ENCODE results near the gene R3HDM4.

Gene R3HDM4

DNA sequence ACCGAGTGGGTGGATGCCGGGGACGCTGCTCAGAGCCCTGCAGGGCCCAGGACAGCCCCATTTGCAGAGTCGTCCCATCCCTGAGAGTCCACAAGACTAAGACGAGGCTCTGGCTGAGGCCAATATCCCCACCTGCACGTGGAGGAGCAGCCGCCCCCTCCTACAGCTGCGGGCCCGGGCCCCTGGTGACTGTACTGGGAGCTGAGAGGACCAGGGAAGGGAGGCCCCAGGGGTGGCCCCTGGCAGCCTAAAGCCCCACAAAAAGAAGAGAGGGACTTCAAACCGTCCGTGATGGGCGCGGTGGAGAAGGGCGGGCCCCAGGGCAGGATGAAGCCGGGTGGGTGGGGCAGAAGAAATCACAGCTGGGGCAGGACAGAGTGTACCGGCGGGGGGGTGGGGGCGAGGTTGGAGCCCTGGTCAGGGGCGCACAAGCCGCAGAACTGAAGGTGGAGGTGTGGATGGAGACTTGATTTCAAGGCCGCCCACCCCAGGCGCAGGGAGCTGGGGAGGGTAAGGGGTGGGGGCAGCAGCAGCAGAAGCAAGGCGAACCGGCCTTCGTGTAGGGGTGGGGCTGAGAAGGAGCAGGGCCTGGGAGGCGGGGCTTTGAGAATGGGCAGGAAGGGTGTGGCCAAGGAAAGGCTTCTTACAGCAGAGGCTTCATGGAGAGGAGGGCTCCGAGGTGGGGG, 40.6 kb downstream of the R3HDM4 start:
- peak; percentile 61 to 72 for DNase-seq

DNA sequence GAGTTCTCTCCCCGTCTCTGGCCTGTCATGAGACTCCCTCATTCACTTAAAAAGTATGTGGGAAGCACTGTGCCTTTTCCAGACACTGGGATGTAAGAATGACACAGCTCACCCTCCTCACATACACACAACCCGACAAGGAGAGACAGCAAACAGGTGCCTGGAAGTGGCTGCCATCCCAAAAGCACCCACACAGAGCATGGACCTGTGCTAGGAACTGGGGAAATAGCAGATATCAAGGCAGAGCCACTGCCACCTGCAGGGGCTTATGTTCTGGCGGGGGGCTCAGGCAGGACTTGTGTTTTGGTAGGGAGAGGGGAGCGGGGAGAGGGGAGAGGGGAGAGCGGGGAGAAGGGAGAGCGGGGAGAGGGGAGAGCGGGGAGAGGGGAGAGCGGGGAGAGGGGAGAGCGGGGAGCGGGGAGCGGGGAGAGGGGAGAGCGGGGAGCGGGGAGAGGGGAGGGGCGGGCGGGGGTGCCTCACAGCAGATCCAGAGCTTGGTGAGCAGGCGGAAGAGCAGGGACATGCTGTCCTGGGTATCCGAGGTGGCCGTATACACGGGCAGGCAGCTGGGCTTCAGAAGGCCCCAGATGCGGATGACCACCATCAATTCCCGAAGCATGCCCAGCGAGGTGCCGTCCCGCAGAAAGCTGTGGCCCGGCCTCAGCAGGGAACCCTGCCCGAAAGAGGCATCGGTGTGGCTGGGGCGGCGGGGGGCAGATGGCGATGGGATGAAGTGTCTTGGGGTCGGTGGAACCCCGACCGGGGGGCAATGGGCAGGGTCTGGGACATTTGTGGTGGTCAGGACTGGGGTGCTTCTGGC, 41.4 kb downstream of the R3HDM4 start:
- no peak for DNase-seq

- no peak for DNase-seq
Measured at GRCh38 chr19:870963-871401, 42.0 kb downstream of the R3HDM4 start.

DNA sequence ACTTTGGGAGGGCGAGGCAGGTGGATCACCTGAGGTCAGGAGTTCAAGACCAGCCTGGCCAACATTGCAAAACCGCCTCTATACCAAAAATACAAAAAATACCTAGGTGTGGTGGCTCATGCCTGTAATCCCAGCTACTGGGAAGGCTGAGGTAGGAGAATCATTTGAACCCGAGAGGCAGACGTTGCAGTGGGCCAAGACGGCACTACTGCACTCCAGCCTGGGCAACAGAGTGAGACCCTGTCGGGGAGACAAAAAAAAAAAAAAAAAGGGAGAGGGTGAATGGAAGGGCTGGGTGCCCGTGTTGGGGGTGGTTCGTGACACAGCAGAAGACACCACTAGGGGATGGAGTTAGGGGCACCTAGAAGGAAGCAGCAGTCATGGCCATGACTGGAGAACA, 42.7 kb downstream of the R3HDM4 start:
- no peak for DNase-seq

DNA sequence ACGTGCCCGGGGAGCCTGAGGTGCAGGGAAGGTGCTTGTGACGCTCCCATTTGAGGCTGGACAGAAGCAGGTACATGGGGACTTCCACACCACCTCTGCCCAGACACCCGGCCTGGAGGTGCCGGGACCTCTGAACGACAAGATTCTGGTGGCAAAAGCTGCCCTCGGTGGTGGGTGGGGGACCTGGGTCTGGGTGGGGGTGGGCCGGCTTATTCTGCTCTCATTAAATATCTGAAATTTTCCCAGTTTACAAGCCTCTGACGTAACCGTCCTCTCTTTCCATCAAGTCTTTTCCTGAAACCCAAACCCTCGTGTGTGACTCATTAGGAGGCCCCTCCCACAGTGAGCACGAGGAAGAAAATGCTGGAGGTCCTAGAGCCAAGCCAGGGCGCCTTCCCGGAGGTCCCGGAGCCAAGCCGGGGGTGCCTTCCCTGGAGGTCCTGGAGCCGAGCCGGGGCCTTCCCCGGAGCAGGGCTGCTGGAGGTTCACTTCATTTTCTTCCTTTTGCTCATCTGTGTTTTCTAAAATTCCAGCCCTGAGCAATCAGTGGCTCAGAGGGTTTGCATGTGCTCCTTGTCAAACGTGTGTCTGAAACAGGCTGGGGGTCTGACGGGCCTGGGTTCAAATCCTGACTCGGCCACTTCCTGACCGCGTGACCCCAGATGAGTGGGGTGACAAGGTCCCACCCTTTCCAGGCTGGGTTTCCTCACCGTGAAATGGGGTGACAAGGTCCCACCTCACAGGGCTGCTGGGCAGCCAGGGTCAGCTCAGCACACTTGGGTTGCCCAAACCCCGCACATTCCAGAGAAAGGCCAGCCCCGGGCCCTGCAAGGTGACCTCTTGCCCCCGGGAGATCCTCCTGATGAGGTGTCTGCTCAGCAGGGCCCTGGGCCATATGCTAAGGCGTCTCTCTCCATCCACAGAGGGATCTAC, 43.5 kb downstream of the R3HDM4 start:
- DNase-seq, result peak in 1 of 2 donors; percentile 28

- no peak for DNase-seq
Measured at GRCh38 chr19:868458-869244, 44.4 kb downstream of the R3HDM4 start.

GRCh38 chr19:867855-868457, 45.1 kb downstream of the R3HDM4 start:
- DNase-seq, result no peak

DNA sequence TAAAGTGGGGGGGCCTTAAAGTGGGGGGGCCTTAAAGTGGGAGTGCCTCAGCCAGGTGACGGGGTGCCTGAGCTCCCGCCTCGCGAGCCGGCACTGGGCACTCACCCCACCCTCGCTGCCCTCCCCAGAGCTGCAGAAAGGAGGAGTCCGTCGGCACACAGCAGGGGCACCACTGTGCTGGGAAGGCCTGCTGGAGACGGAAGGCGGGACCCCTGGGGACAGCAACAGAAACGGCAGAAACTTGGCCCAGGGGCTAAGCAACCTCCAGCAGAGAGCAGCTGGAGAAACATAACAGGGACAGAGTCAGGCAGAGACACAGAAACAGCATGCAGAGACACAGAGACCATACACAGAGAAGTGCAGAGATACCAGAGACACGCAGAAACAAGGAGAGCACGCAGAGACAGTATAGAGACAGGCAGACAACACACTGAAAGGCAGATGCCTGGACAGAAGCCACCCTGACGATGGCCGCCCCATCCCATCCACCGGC, 45.7 kb downstream of the R3HDM4 start:
- no peak for DNase-seq

- no peak for DNase-seq
Measured at GRCh38 chr19:866769-867300, 46.2 kb downstream of the R3HDM4 start.

DNA sequence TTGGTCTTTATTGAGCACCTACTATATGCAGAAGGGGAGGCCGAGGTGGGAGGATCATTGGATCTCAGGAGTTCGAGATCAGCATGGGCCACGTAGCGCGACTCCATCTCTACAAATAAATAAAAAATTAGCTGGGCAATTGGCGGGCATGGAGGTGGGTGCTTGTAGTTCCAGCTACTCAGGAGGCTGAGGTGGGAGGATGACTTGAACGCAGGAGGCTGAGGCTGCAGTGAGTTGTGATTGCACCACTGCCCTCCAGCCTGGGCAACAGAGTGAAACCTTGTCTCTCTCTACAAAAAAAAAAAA, 49.8 kb downstream of the R3HDM4 start:
- no peak for DNase-seq

DNA sequence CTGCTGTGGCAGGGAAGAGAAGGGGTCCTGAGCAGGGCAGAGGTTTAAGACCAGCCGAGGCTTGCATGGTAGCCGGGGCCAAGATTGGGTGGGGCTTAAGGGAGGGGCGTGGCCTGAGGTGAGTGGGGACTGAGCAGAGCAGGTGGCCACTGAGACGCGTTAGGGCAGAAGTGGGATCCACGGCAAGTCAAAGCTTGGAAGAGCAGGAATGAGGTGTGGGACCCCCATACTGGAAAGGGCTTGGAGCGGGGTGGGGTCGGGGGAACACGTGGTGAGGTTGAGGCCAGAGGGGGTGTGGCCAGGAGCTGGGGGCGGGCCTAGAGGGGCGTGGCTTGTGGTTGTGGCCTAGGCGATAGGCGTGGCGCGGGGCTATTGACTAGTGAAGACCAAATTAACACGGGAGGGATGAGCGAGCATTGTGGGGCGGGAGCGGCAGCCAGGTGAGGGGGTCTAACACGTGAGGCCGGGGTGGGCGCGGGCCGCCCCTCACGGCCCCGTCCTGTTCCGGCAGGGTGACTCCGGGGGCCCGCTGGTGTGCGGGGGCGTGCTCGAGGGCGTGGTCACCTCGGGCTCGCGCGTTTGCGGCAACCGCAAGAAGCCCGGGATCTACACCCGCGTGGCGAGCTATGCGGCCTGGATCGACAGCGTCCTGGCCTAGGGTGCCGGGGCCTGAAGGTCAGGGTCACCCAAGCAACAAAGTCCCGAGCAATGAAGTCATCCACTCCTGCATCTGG, 50.3 kb downstream of the R3HDM4 start:
- DNase-seq, result peak; percentile 48 to 79

DNA sequence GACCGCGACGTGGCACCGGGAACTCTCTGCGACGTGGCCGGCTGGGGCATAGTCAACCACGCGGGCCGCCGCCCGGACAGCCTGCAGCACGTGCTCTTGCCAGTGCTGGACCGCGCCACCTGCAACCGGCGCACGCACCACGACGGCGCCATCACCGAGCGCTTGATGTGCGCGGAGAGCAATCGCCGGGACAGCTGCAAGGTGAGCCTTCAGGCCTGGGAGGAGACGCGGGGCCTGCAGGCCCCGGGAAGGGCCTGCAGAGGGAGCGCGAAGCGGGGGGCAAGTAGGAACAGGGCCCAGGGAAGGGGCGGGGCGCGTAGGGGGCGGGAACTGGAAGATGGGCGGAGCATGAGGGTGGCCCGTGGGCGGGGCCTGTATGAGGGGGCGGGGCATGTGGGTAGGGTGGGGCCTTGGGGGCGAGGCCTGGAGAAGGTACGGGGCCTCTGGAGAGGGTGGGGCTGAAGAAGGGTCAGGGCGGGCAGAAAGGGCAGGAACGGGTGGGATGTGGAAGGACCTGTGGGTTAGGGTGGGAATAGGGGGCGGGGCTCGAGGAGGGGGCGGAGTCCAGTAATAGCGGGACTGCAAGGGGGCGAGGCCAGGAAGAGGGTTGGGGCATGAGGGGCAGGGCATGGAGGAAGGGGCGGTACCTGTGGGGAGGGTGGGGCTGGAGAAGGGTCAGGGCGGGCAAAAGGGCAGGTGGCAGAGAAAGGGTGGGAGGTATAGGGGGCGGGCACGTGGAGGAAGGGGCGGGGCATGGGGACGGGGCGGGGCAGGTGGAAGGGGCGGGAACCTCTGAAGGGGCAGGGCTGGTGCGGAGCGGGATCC, 51.1 kb downstream of the R3HDM4 start:
- DNase-seq, result peak; percentile 63 to 65

GRCh38 chr19:861141-861755, 51.8 kb downstream of the R3HDM4 start:
- no peak for DNase-seq

- DNase-seq, result peak; percentile 23 to 56
Measured at GRCh38 chr19:858868-859843, 53.9 kb downstream of the R3HDM4 start, which contains the start of gene CFD. Gene CFD, plus strand, starts transcription at chr19:859664. Its CDS starts 26 bp downstream, at chr19:859690.

GRCh38 chr19:858284-858683, 54.7 kb downstream of the R3HDM4 start:
- no peak for DNase-seq

GRCh38 chr19:855566-856120, 57.4 kb downstream of the R3HDM4 start:
- no peak for DNase-seq

DNA sequence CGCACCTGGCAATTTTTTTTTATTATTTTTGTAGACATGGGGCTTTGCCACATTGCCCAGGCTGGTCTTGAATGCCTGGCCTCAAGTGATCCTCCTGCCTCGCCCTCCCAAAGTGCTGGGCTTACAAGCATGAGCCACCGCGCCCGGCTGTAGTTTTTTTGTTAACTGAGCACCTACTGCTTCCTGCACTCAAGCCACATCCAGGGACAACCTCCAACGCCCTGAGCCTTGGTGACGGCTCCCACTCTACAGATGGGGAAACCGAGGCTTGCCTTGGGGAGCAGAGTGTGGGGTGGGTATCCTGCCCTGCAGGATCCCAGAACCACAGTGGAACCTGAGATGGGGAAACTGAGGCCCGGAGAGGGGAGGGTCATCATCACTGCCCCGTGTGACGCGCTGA, 57.9 kb downstream of the R3HDM4 start:
- DNase-seq, result no peak

DNA sequence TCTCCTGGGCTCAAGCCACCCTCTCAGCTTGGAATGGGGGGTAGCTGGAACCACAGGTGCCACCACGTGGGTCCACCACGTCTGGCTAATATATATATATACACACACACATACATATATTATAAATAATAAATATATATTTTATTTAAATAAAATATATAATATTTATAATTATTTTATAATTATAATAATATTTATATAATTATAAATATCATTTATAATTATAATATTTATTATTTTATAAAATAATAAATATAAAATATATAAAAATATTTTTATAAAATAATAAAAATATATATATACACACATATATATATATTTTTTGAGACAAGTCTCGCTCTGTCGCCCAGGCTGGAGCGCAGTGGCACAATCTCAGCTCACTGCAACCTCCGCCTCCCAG, 58.5 kb downstream of the R3HDM4 start:
- DNase-seq, result no peak

Measured in inflammatory macrophage treated with lipopolysaccharide for 1 hour (primary cell).